ENCODE data around the gene SDK2. TPM values are rescaled to one million over a fixed set of nuclear protein-coding genes. Genes with fewer than 3 reads are reported as not detected.
"Not testable (repeated sequence)": the region's sequence is repeated elsewhere in the genome, so short reads cannot be mapped to it uniquely, and the experiment has no call there.

SDK2 gene
- total and polyA plus RNA-seq, 2 donors from 2014 or later, result 0.37 to 2.4 TPM

DNA sequence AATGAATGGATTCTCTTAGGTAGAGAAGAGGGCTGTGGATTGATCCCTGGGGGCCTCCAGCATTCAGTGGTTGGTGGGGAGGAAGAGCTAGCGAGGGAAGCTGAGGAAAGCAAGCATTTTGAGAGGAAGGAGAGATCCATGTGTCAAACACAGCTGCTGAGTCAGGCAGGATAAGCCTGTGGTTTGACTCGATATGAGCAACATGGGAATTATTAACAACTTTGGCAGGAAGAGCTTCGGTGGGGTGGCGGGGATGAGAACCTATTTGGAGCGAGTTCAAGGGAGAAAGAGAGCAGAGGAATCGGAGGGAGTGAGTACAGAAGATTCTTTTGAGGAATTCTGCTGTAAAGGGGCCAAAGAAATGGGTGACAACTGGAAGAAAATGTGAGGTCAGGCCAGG is 273.0 kb downstream of the SDK2 start:
- Histone ChIP-seq H3K9me3 (ENCODE audit: control insufficient read depth in 2 of 3, insufficient read depth in 1 of 3, low read length in 3 of 3) (no peaks in the 10 kb centered on the region), H3K36me3 (ENCODE audit: control insufficient read depth in 2 of 3, insufficient read depth in 3 of 3, low read length in 3 of 3) (no peaks in the 10 kb centered on the region), H3K4me3 (ENCODE audit: low read length in 3 of 3) (no peak overlapping the region), H3K27ac (ENCODE audit: low read depth in 2 of 2, low read length in 2 of 2) (no peak overlapping the region), H3K4me1 (ENCODE audit: control insufficient read depth in 2 of 3, insufficient read depth in 2 of 3, low read depth in 1 of 3, low read length in 3 of 3) (no peaks in the 10 kb centered on the region), H3K9ac (ENCODE audit: low read length in 3 of 3) (no peak overlapping the region), H3K27me3 (ENCODE audit: control insufficient read depth, insufficient read depth, low read length) (no peaks in the 10 kb centered on the region)
- intact Hi-C loops (cut with DNase I), result loop anchor here (5.0 kb wide), 1 partner anchor 119 kb away; no protein-coding TSS in a partner anchor
- TF ChIP-seq, protein P1, sequence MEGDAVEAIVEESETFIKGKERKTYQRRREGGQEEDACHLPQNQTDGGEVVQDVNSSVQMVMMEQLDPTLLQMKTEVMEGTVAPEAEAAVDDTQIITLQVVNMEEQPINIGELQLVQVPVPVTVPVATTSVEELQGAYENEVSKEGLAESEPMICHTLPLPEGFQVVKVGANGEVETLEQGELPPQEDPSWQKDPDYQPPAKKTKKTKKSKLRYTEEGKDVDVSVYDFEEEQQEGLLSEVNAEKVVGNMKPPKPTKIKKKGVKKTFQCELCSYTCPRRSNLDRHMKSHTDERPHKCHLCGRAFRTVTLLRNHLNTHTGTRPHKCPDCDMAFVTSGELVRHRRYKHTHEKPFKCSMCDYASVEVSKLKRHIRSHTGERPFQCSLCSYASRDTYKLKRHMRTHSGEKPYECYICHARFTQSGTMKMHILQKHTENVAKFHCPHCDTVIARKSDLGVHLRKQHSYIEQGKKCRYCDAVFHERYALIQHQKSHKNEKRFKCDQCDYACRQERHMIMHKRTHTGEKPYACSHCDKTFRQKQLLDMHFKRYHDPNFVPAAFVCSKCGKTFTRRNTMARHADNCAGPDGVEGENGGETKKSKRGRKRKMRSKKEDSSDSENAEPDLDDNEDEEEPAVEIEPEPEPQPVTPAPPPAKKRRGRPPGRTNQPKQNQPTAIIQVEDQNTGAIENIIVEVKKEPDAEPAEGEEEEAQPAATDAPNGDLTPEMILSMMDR (IDR thresholded peaks at IDR 0.05; ENCODE audit: borderline replicate concordance, extremely low read depth, insufficient read depth), result no peak
- FAIRE-seq (no peak), DNase-seq (no peak)

DNA sequence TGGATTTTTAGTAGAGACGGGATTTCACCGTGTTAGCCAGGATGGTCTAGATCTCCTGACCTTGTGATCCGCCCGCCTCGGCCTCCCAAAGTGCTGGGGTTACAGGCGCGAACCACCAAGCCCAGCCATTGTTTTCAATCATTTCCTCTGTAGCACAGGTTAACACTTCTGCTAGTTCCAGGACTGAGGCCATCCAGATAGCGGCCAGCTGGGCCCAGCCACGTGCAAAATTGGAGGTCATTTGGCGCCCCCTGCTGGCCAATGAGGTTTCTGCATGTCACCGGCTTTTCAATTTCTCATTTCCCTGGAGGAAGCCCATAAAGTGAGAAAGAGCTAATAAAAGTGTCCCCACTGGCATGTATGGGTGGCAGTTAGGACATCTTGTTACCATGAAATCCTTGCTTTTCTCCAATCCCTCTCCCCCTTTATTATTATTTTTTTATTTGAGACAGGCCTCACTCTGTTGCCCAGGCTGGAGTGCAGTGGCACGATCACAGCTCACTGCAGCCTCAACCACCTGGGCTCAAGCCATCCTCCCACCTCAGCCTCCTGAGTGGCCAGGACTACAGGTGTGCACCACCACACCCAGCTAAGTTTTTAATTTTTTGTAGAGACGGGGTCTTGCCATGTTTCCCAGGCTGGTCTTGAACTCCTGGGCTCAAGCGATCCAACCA is 274.3 kb downstream of the SDK2 start:
- TF ChIP-seq, protein P1 (IDR thresholded peaks at IDR 0.05; ENCODE audit: borderline replicate concordance, extremely low read depth, insufficient read depth), result peak; percentile 98
- not testable (repeated sequence) for H3K36me3 ChIP-seq (ENCODE audit: control insufficient read depth in 2 of 3, insufficient read depth in 3 of 3, low read length in 3 of 3); H3K9me3 ChIP-seq (ENCODE audit: control insufficient read depth in 2 of 3, insufficient read depth in 1 of 3, low read length in 3 of 3); H3K4me3 ChIP-seq (ENCODE audit: low read length in 3 of 3); H3K9ac ChIP-seq (ENCODE audit: low read length in 3 of 3); H3K27ac ChIP-seq (ENCODE audit: low read depth in 2 of 2, low read length in 2 of 2); H3K27me3 ChIP-seq (ENCODE audit: control insufficient read depth, insufficient read depth, low read length); H3K4me1 ChIP-seq (ENCODE audit: control insufficient read depth in 2 of 3, insufficient read depth in 2 of 3, low read depth in 1 of 3, low read length in 3 of 3)
- intact Hi-C loops (cut with DNase I), result loop anchor here (5.0 kb wide), 1 partner anchor 118 kb away; no protein-coding TSS in a partner anchor
- DNase-seq (peak; percentile 86 to 93 (median 91)), FAIRE-seq (peak; percentile 89)

DNA sequence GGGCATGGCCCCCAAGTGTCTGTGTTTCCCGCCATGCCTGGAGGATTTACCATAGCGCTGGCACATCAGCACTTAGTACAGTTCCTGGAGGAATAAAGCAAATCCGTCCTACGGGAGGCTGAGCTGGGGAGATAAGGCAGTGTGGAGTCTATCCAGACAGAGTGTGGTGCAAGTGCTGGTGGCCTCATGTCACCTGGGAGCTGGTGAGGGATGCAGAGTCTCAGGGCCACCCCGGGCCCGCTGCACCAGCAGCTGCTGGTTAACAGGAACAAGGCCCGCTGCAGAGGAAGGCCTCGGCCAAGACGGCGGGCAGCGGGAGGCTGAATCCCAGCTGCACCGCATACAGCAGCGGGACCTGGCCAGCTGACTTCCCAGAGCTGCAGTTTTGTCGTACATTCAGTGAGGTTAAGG is 275.1 kb downstream of the SDK2 start:
- TF ChIP-seq, protein P1 (IDR thresholded peaks at IDR 0.05; ENCODE audit: borderline replicate concordance, extremely low read depth, insufficient read depth), result no peak
- FAIRE-seq (no peak), DNase-seq (peak in 1 of 5 donors; percentile 52)
- no peak overlapping the region for H3K9ac ChIP-seq (ENCODE audit: low read length in 3 of 3)
- H3K9me3 ChIP-seq (ENCODE audit: control insufficient read depth in 2 of 3, insufficient read depth in 1 of 3, low read length in 3 of 3), result no peaks in the 10 kb centered on the region
- no peaks in the 10 kb centered on the region for H3K36me3 ChIP-seq (ENCODE audit: control insufficient read depth in 2 of 3, insufficient read depth in 3 of 3, low read length in 3 of 3)
- H3K27ac ChIP-seq (ENCODE audit: low read depth in 2 of 2, low read length in 2 of 2), result no peak overlapping the region
- H3K27me3 ChIP-seq (ENCODE audit: control insufficient read depth, insufficient read depth, low read length), result no peaks in the 10 kb centered on the region
- no peak overlapping the region for H3K4me3 ChIP-seq (ENCODE audit: low read length in 3 of 3)
- no peaks in the 10 kb centered on the region for H3K4me1 ChIP-seq (ENCODE audit: control insufficient read depth in 2 of 3, insufficient read depth in 2 of 3, low read depth in 1 of 3, low read length in 3 of 3)
- intact Hi-C loops (cut with DNase I), result no loop called here

Measured in kidney (tissue), 14 donors.